Astrocyte (in vitro differentiated cells and primary cell): Measurements from ENCODE around the gene TIAL1. TPM values are rescaled to one million over a fixed set of nuclear protein-coding genes. Genes with fewer than 3 reads are reported as not detected.

Experiments
- DNase-seq: peaks from one replicate; pipeline ENCODE4 v3.0.0-alpha.2; 2010; ENCODE audit warnings: low read depth
- FAIRE-seq: peaks from 2 replicates; lab custom pipeline; 2011; peaks lifted over from hg19 to GRCh38; lab: Jason Lieb, UNC
- H2AFZ ChIP-seq: 2 replicates; pipeline ENCODE4 v1.6.0; 2012; ENCODE audit warnings: low read depth, low read length, inconsistent platforms
- H3K27ac ChIP-seq: 2 replicates; pipeline ENCODE4 v1.5.1; 2011; ENCODE audit warnings: low read depth, low read length, inconsistent platforms
- H3K27me3 ChIP-seq: 2 replicates; pipeline ENCODE4 v1.6.0; 2011; ENCODE audit warnings: low read length, inconsistent platforms; ENCODE audit not compliant: insufficient read depth
- H3K36me3 ChIP-seq: 2 replicates; pipeline ENCODE4 v1.5.1; 2011; ENCODE audit warnings: low read length, inconsistent platforms; ENCODE audit not compliant: insufficient read depth
- H3K4me1 ChIP-seq: 2 replicates; pipeline ENCODE4 v1.5.1; 2011; ENCODE audit warnings: low read length, inconsistent platforms; ENCODE audit not compliant: insufficient read depth
- H3K4me2 ChIP-seq: 2 replicates; pipeline ENCODE4 v1.6.0; 2012; ENCODE audit warnings: low read length, inconsistent platforms
- H3K4me3 ChIP-seq: 2 replicates; pipeline ENCODE4 v1.5.1; 2011; ENCODE audit warnings: low read depth, mild to moderate bottlenecking, low read length, inconsistent platforms; ENCODE audit not compliant: insufficient read depth
- H3K79me2 ChIP-seq: 2 replicates; pipeline ENCODE4 v1.6.0; 2012; ENCODE audit warnings: mild to moderate bottlenecking, low read length, inconsistent platforms; ENCODE audit not compliant: insufficient read depth
- H3K9ac ChIP-seq: 2 replicates; pipeline ENCODE4 v1.6.0; 2012; ENCODE audit warnings: mild to moderate bottlenecking, low read length, inconsistent platforms
- H3K9me3 ChIP-seq: 2 replicates; pipeline ENCODE4 v1.5.1; 2012; ENCODE audit warnings: low read depth, mild to moderate bottlenecking, low read length, inconsistent platforms; ENCODE audit not compliant: insufficient read depth
- H4K20me1 ChIP-seq: 2 replicates; pipeline ENCODE4 v1.6.0; 2012; ENCODE audit warnings: low read length, inconsistent platforms; ENCODE audit not compliant: insufficient read depth
- H3K27ac Mint-ChIP-seq: one replicate; pipeline ENCODE4 v1.8.0; 2021; ENCODE audit warnings: mild to moderate bottlenecking, mixed read lengths; ENCODE audit not compliant: unreplicated experiment
- H3K27me3 Mint-ChIP-seq: one replicate; pipeline ENCODE4 v1.8.0; 2021; ENCODE audit warnings: low read depth, mixed read lengths; ENCODE audit not compliant: unreplicated experiment
- H3K36me3 Mint-ChIP-seq: one replicate; pipeline ENCODE4 v1.8.0; 2021; ENCODE audit warnings: low read depth, mixed read lengths; ENCODE audit not compliant: unreplicated experiment
- H3K4me1 Mint-ChIP-seq: one replicate; pipeline ENCODE4 v1.8.0; 2021; ENCODE audit warnings: low read depth, mixed read lengths; ENCODE audit not compliant: unreplicated experiment
- H3K4me3 Mint-ChIP-seq: one replicate; pipeline ENCODE4 v1.8.0; 2021; ENCODE audit warnings: mild to moderate bottlenecking, moderate library complexity, mixed read lengths; ENCODE audit not compliant: unreplicated experiment
- H3K9me3 Mint-ChIP-seq: one replicate; pipeline ENCODE4 v1.8.0; 2021; ENCODE audit warnings: mild to moderate bottlenecking, mixed read lengths; ENCODE audit not compliant: unreplicated experiment
- EZH2 ChIP-seq: IDR thresholded peaks from 2 replicates; pipeline ENCODE4 v1.6.1; 2012; ENCODE audit warnings: mild to moderate bottlenecking, low read length, inconsistent platforms; ENCODE audit not compliant: insufficient read depth
- total RNA-seq: library from RNA; stranded (reverse); gene quantifications from 2 replicates; pipeline ENCODE4 v1.2.1, GENCODE V29; 2021
- TF ChIP-seq, protein P1 (sequence below): IDR thresholded peaks from 2 replicates; pipeline ENCODE4 v1.5.1; 2011; ENCODE audit warnings: low read depth, mild to moderate bottlenecking, inconsistent platforms, low read length, moderate library complexity; ENCODE audit not compliant: insufficient read depth

TIAL1 gene
- total RNA-seq, 1 donor from 2014 or later = 155 TPM

GRCh38 chr10:119595134-119595675, 1.6 kb downstream of the TIAL1 start:
- peaks cover 22% of the 10 kb centered on the region for H3K36me3 Mint-ChIP-seq
- peaks cover 27% of the 10 kb centered on the region for H3K4me1 ChIP-seq
- peak overlapping the region; percentile 95 for H3K9ac ChIP-seq
- H3K27me3 Mint-ChIP-seq = no peaks in the 10 kb centered on the region
- TF ChIP-seq, protein P1, sequence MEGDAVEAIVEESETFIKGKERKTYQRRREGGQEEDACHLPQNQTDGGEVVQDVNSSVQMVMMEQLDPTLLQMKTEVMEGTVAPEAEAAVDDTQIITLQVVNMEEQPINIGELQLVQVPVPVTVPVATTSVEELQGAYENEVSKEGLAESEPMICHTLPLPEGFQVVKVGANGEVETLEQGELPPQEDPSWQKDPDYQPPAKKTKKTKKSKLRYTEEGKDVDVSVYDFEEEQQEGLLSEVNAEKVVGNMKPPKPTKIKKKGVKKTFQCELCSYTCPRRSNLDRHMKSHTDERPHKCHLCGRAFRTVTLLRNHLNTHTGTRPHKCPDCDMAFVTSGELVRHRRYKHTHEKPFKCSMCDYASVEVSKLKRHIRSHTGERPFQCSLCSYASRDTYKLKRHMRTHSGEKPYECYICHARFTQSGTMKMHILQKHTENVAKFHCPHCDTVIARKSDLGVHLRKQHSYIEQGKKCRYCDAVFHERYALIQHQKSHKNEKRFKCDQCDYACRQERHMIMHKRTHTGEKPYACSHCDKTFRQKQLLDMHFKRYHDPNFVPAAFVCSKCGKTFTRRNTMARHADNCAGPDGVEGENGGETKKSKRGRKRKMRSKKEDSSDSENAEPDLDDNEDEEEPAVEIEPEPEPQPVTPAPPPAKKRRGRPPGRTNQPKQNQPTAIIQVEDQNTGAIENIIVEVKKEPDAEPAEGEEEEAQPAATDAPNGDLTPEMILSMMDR = no peak
- TF ChIP-seq EZH2 = no peak
- H3K4me2 ChIP-seq = peak overlapping the region; percentile 89
- no peak for FAIRE-seq
- no peaks in the 10 kb centered on the region for H3K27me3 ChIP-seq
- peaks cover 30% of the 10 kb centered on the region for H3K4me1 Mint-ChIP-seq
- H2AFZ ChIP-seq = no peak overlapping the region
- H3K9me3 ChIP-seq = no peaks in the 10 kb centered on the region
- peaks cover 66% of the 10 kb centered on the region for H3K79me2 ChIP-seq
- peak overlapping the region; percentile 87 for H3K4me3 ChIP-seq
- peak; percentile 59 for DNase-seq
- H3K36me3 ChIP-seq = peaks cover 8% of the 10 kb centered on the region
- peak overlapping the region; percentile 91 for H3K4me3 Mint-ChIP-seq
- H4K20me1 ChIP-seq = peaks cover 50% of the 10 kb centered on the region
- H3K27ac ChIP-seq = peak overlapping the region; percentile 96
- H3K9me3 Mint-ChIP-seq = no peaks in the 10 kb centered on the region
- peak overlapping the region; percentile 96 for H3K27ac Mint-ChIP-seq

- Histone ChIP-seq H4K20me1 (peaks cover 83% of the 10 kb centered on the region), H3K36me3 (peaks cover 25% of the 10 kb centered on the region), H3K9ac (no peak overlapping the region), H2AFZ (no peak overlapping the region), H3K27ac (no peak overlapping the region), H3K79me2 (peaks cover 98% of the 10 kb centered on the region), H3K4me2 (no peak overlapping the region), H3K27me3 (no peaks in the 10 kb centered on the region), H3K4me1 (peaks cover 2% of the 10 kb centered on the region), H3K9me3 (no peaks in the 10 kb centered on the region), H3K4me3 (no peak overlapping the region)
- no peak overlapping the region for H3K4me3 Mint-ChIP-seq
- no peak for TF ChIP-seq EZH2
- TF ChIP-seq, protein P1 = no peak
- no peaks in the 10 kb centered on the region for H3K27me3 Mint-ChIP-seq
- H3K9me3 Mint-ChIP-seq = no peaks in the 10 kb centered on the region
- peaks cover 5% of the 10 kb centered on the region for H3K36me3 Mint-ChIP-seq
- FAIRE-seq (no peak), DNase-seq (no peak)
- peaks cover 15% of the 10 kb centered on the region for H3K4me1 Mint-ChIP-seq
- no peak overlapping the region for H3K27ac Mint-ChIP-seq
Observed at GRCh38 chr10:119588071-119588470, 8.7 kb downstream of the TIAL1 start.

DNA sequence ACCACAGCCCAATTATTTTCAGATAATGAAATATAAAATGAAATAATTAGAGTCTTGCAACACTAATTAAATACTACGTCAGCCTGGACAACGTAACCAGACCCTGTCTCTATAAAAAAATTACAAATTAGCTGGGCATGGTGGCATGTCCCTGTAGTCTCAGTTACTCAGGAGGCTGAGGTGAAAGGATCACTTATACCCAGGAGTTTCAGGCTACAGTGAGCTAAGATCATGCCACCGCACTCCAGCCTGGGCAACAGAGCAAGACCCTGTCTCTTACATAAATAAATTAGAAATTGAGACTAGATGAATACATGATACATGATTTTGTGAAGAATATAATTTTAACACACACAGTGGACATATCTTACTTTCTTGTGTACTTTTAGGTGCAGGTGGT, 18.4 kb downstream of the TIAL1 start:
- H4K20me1 ChIP-seq = peaks cover 33% of the 10 kb centered on the region
- Mint-ChIP-seq H3K4me1 (no peaks in the 10 kb centered on the region), H3K9me3 (no peaks in the 10 kb centered on the region), H3K36me3 (peaks cover 21% of the 10 kb centered on the region), H3K27ac (no peak overlapping the region), H3K4me3 (no peak overlapping the region), H3K27me3 (no peaks in the 10 kb centered on the region)
- H3K36me3 ChIP-seq = peaks cover 62% of the 10 kb centered on the region
- DNase-seq (no peak), FAIRE-seq (no peak)
- H3K4me3 ChIP-seq = no peak overlapping the region
- H3K79me2 ChIP-seq = peaks cover 30% of the 10 kb centered on the region
- H3K27ac ChIP-seq = no peak overlapping the region
- H3K4me2 ChIP-seq = no peak overlapping the region
- H3K27me3 ChIP-seq = no peaks in the 10 kb centered on the region
- H2AFZ ChIP-seq = no peak overlapping the region
- H3K9me3 ChIP-seq = no peaks in the 10 kb centered on the region
- no peak for TF ChIP-seq EZH2
- no peak overlapping the region for H3K9ac ChIP-seq
- no peaks in the 10 kb centered on the region for H3K4me1 ChIP-seq
